Loucy (cell line): ENCODE results near the gene RPL10L.

ENCODE experiments used
- H2AFZ ChIP-seq: fragments of 200-600 bp; sonication (generic); 2 replicates; pipeline ENCODE4 v1.6.0; 2016; ENCODE audit warnings: antibody characterized with exemption, mild to moderate bottlenecking, low read length, moderate library complexity
- H3F3A ChIP-seq: fragments of 200-600 bp; 2 replicates; pipeline ENCODE4 v1.6.0; 2016; ENCODE audit warnings: antibody characterized with exemption, low read depth, mild to moderate bottlenecking
- H3K27me3 ChIP-seq: fragments of 200-600 bp; sonication (generic); 2 replicates; pipeline ENCODE4 v1.6.1; 2014; ENCODE audit warnings: low read length, mild to moderate bottlenecking; ENCODE audit not compliant: insufficient read depth, poor library complexity, severe bottlenecking
- H3K36me3 ChIP-seq: fragments of 200-600 bp; sonication (generic); 2 replicates; pipeline ENCODE4 v1.6.1; 2016; ENCODE audit warnings: low read length; ENCODE audit not compliant: insufficient read depth
- H3K4me1 ChIP-seq: fragments of 200-600 bp; sonication (generic); 2 replicates; pipeline ENCODE4 v1.5.1; 2014; ENCODE audit warnings: low read length, mild to moderate bottlenecking; ENCODE audit not compliant: insufficient read depth, poor library complexity, severe bottlenecking
- H3K4me2 ChIP-seq: fragments of 200-600 bp; sonication (generic); 2 replicates; pipeline ENCODE4 v1.6.0; 2014; ENCODE audit warnings: antibody characterized with exemption, low read length, low read depth, mild to moderate bottlenecking; ENCODE audit not compliant: poor library complexity, severe bottlenecking
- H3K4me3 ChIP-seq: fragments of 200-600 bp; sonication (generic); 2 replicates; pipeline ENCODE4 v1.5.1; 2014; ENCODE audit warnings: low read length, mild to moderate bottlenecking, mixed read lengths; ENCODE audit not compliant: poor library complexity, severe bottlenecking
- H3K79me2 ChIP-seq: fragments of 200-600 bp; sonication (generic); 2 replicates; pipeline ENCODE4 v1.6.1; 2014; ENCODE audit warnings: low read length; ENCODE audit not compliant: insufficient read depth
- H3K9ac ChIP-seq: fragments of 200-600 bp; sonication (generic); 2 replicates; pipeline ENCODE4 v1.6.0; 2014; ENCODE audit warnings: mild to moderate bottlenecking, low read depth, low read length, moderate library complexity; ENCODE audit not compliant: poor library complexity, severe bottlenecking
- H3K9me2 ChIP-seq: fragments of 200-600 bp; sonication (generic); replicated peaks from 2 replicates; pipeline ENCODE4 v1.6.1; 2016; ENCODE audit warnings: low read depth, low read length, mixed read lengths
- H3K9me3 ChIP-seq: fragments of 200-600 bp; sonication (generic); 2 replicates; pipeline ENCODE4 v1.6.1; 2014; ENCODE audit warnings: mild to moderate bottlenecking, antibody characterized with exemption, low read length, low read depth; ENCODE audit not compliant: insufficient read depth
- H4K20me1 ChIP-seq: fragments of 200-600 bp; sonication (generic); 2 replicates; pipeline ENCODE4 v1.6.0; 2014; ENCODE audit warnings: antibody characterized with exemption, low read length, mild to moderate bottlenecking; ENCODE audit not compliant: insufficient read depth, poor library complexity, severe bottlenecking
- CTCF ChIP-seq: fragments of 200-600 bp; sonication (generic); conservative IDR thresholded peaks from 2 replicates; pipeline ENCODE4 v1.5.1; 2014; ENCODE audit warnings: mild to moderate bottlenecking, antibody characterized with exemption, low read length
- EZH2phosphoT487 ChIP-seq: fragments of 200-600 bp; IDR thresholded peaks from 2 replicates; pipeline ENCODE4 v1.6.1; 2018; ENCODE audit warnings: antibody characterized with exemption, mild to moderate bottlenecking, moderate library complexity, borderline replicate concordance

Gene RPL10L

GRCh38 chr14:46651526-46652144 lies at the start of gene RPL10L:
Gene RPL10L (minus strand): TSS chr14:46651781. CDS start chr14:46651736, 45 bp downstream.
- Histone ChIP-seq H3K9ac (no peak within 1 kb of the TSS), H3K4me2 (no peak within 1 kb of the TSS), H2AFZ (no peak within 1 kb of the TSS), H3K27me3 (no peaks in the 10 kb centered on the region), H3K4me1 (no peaks in the 10 kb centered on the region), H4K20me1 (no peaks in the 10 kb centered on the region), H3K9me3 (no peaks in the 10 kb centered on the region), H3F3A (no peaks in the 10 kb centered on the region), H3K36me3 (no peaks in the 10 kb centered on the region), H3K9me2 (no peaks in the 10 kb centered on the region), H3K79me2 (no peaks in the 10 kb centered on the region), H3K4me3 (no peak within 1 kb of the TSS)
- TF ChIP-seq CTCF (no peak; the same call in 1 of the 2 replicates), EZH2phosphoT487 (no peak)

GRCh38 chr14:46691819-46692218 lies 40.2 kb upstream of the RPL10L start:
- Histone ChIP-seq H3K9ac (no peak overlapping the region), H4K20me1 (no peaks in the 10 kb centered on the region), H3K4me1 (no peaks in the 10 kb centered on the region), H3K4me2 (no peak overlapping the region), H3F3A (no peaks in the 10 kb centered on the region), H3K9me2 (no peaks in the 10 kb centered on the region), H3K9me3 (no peaks in the 10 kb centered on the region; the same call in 1 of the 2 replicates), H3K36me3 (no peaks in the 10 kb centered on the region), H2AFZ (no peak overlapping the region), H3K4me3 (no peak overlapping the region), H3K79me2 (no peaks in the 10 kb centered on the region), H3K27me3 (no peaks in the 10 kb centered on the region)
- TF ChIP-seq EZH2phosphoT487 (no peak), CTCF (no peak)

GRCh38 chr14:46686652-46687051 lies 35.1 kb upstream of the RPL10L start:
- Histone ChIP-seq H4K20me1 (no peaks in the 10 kb centered on the region), H3K4me3 (no peak overlapping the region), H2AFZ (no peak overlapping the region), H3K9me3 (no peaks in the 10 kb centered on the region; the same call in 1 of the 2 replicates), H3K27me3 (no peaks in the 10 kb centered on the region), H3K4me1 (no peaks in the 10 kb centered on the region), H3K9ac (no peak overlapping the region), H3K36me3 (no peaks in the 10 kb centered on the region), H3K9me2 (no peaks in the 10 kb centered on the region), H3F3A (no peaks in the 10 kb centered on the region), H3K79me2 (no peaks in the 10 kb centered on the region), H3K4me2 (no peak overlapping the region)
- no peak for TF ChIP-seq EZH2phosphoT487
- no peak for TF ChIP-seq CTCF
